Endothelial cell of umbilical vein (primary cell): Measurements from ENCODE around the gene NEU2. TPM values are rescaled to one million over a fixed set of nuclear protein-coding genes. Genes with fewer than 3 reads are reported as not detected.

Experiments
- BruUV-seq: library from RNA; stranded (reverse); fragments of 400-500 nt; replicated peaks from 2 replicates; lab custom pipeline; 2021; lab: Mats Ljungman, UMichigan
- CTCF ChIA-PET: fragments of 300-600, 350-600 bp; sonication (Branson Sonifier 250); formaldehyde crosslinking; loops from one replicate; lab custom pipeline; 2021; ENCODE audit warnings: antibody characterized with exemption, inconsistent platforms; lab: Charles Lee
- POLR2A ChIA-PET: fragments of 300-600, 350-600 bp; sonication (Branson Sonifier 250); formaldehyde crosslinking; loops from one replicate; lab custom pipeline; 2021; ENCODE audit warnings: antibody characterized with exemption, inconsistent platforms; lab: Charles Lee
- DNase-seq: peaks from one replicate; pipeline ENCODE4 v3.0.0-alpha.2; 2011; ENCODE audit warnings: low read depth, low spot score
- FAIRE-seq: peaks from 2 replicates; lab custom pipeline; 2011; peaks lifted over from hg19 to GRCh38; lab: Jason Lieb, UNC
- H2AFZ ChIP-seq: 2 replicates; pipeline ENCODE4 v1.6.0; 2012; ENCODE audit warnings: low read depth, low read length, control low read depth, inconsistent platforms
- H3K27ac ChIP-seq: 2 replicates; pipeline ENCODE4 v1.5.1; 2011; ENCODE audit warnings: low read depth, mild to moderate bottlenecking, control low read depth, low read length, moderate library complexity; ENCODE audit not compliant: insufficient read depth
- H3K27me3 ChIP-seq, 2 experiments: 2 replicates each; pipeline versions ENCODE4 v1.6.0 to v1.6.1; 2011; ENCODE audit warnings: low read length in 2 of 2, mixed read lengths in 1 of 2; ENCODE audit not compliant: control insufficient read depth in 2 of 2, insufficient read depth in 2 of 2
- H3K36me3 ChIP-seq, 2 experiments: 2 replicates in 1 of 2; 3 replicates in 1 of 2; pipeline ENCODE4 v1.5.1; 2011; ENCODE audit warnings: low read length in 2 of 2, mild to moderate bottlenecking in 1 of 2, moderate library complexity in 1 of 2; ENCODE audit not compliant: control insufficient read depth in 2 of 2, insufficient read depth in 2 of 2; ENCODE audit errors: extremely low read depth in 1 of 2
- H3K4me1 ChIP-seq: 3 replicates; pipeline ENCODE4 v1.5.1; 2011; ENCODE audit warnings: mild to moderate bottlenecking, low read length; ENCODE audit not compliant: control insufficient read depth, insufficient read depth; ENCODE audit errors: extremely low read depth
- H3K4me2 ChIP-seq: 2 replicates; pipeline ENCODE4 v1.6.1; 2011; ENCODE audit warnings: low read length, control low read depth, mixed read lengths; ENCODE audit not compliant: insufficient read depth
- H3K4me3 ChIP-seq, 3 experiments: fragments of 200-600 bp in 1 of 3; sonication (generic), shearing (Covaris generic) in 1 of 3; replicated peaks in 1 of 3; 2 replicates each; pipeline ENCODE4 v1.5.1; 2011 to 2016; ENCODE audit warnings: control low read depth in 3 of 3, low read length in 3 of 3, mild to moderate bottlenecking in 2 of 3, inconsistent platforms in 1 of 3, low read depth in 1 of 3, moderate library complexity in 1 of 3; ENCODE audit not compliant: insufficient read depth in 1 of 3
- H3K79me2 ChIP-seq: 2 replicates; pipeline ENCODE4 v1.6.0; 2012; ENCODE audit warnings: low read length, inconsistent platforms; ENCODE audit not compliant: control insufficient read depth, insufficient read depth
- H3K9ac ChIP-seq: replicated peaks from 2 replicates; pipeline ENCODE3; 2011; ENCODE audit warnings: low read length, control low read depth; ENCODE audit not compliant: insufficient read depth; ENCODE audit errors: extremely low read depth
- H3K9me1 ChIP-seq: replicated peaks from 3 replicates; pipeline ENCODE4 v1.6.0; 2011; ENCODE audit warnings: mild to moderate bottlenecking, low read length; ENCODE audit not compliant: control insufficient read depth, insufficient read depth; ENCODE audit errors: extremely low read depth
- H3K9me3 ChIP-seq: replicated peaks from 2 replicates; pipeline ENCODE4 v1.5.1; 2012; ENCODE audit warnings: low read length, inconsistent platforms; ENCODE audit not compliant: control insufficient read depth, insufficient read depth
- H4K20me1 ChIP-seq: replicated peaks from 2 replicates; pipeline ENCODE3; 2011; ENCODE audit warnings: mild to moderate bottlenecking, low read length; ENCODE audit not compliant: control insufficient read depth, insufficient read depth; ENCODE audit errors: extremely low read depth
- EZH2 ChIP-seq: IDR thresholded peaks from 2 replicates; pipeline ENCODE4 v1.6.1; 2012; ENCODE audit warnings: borderline replicate concordance, low read depth, mild to moderate bottlenecking, moderate library complexity, low read length, inconsistent platforms; ENCODE audit not compliant: severe bottlenecking
- FOS ChIP-seq: IDR thresholded peaks from 2 replicates; pipeline ENCODE4 v1.6.1; 2011; ENCODE audit warnings: mild to moderate bottlenecking, low read length, moderate library complexity, borderline replicate concordance; ENCODE audit not compliant: insufficient read depth
- JUN ChIP-seq: IDR thresholded peaks from 2 replicates; pipeline ENCODE4 v1.6.1; 2011; ENCODE audit warnings: borderline replicate concordance, low read depth; ENCODE audit not compliant: insufficient read length, insufficient read depth
- MYC ChIP-seq: IDR thresholded peaks from one replicate; pipeline ENCODE4 v1.6.1; 2011; ENCODE audit warnings: mild to moderate bottlenecking, low read depth, low read length
- POLR2A ChIP-seq: IDR thresholded peaks from 2 replicates; pipeline ENCODE4 v1.6.1; 2012; ENCODE audit warnings: low read depth, mild to moderate bottlenecking, control low read depth, low read length
- POLR2AphosphoS5 ChIP-seq: IDR thresholded peaks from 2 replicates; pipeline ENCODE4 v1.6.1; 2012; ENCODE audit warnings: low read depth, mild to moderate bottlenecking, control low read depth, low read length, moderate library complexity; ENCODE audit not compliant: insufficient read depth
- dilution Hi-C: fragments of 300-500 bp; cut with MboI; formaldehyde crosslinking; loops from one replicate; pipeline ENCODE4 v1.15.0; 2019; ENCODE audit warnings: low sequenced_read_pairs; ENCODE audit not compliant: extremely low pct_ligation_motif_present
- intact Hi-C: fragments of 100-400 bp; cut with micrococcal nuclease; formaldehyde crosslinking; loops from one replicate; pipeline ENCODE4 v1.10.0; 2022
- polyA plus RNA-seq, 4 experiments: library from polyadenylated mRNA; depleted of rRNA in 3 of 4; stranded (reverse) in 3 of 4; unstranded in 1 of 4; fragments of >200 nt; gene quantifications; 2 replicates each; pipeline versions ENCODE4 v1.2.1 to v1.2.3, GENCODE V29; 2011 to 2012; ENCODE audit warnings: missing spikeins in 1 of 4
- total RNA-seq: library from RNA; stranded (reverse); gene quantifications from 2 replicates; pipeline ENCODE4 v1.2.3, GENCODE V29; 2021
- TF ChIP-seq, protein P1 (sequence below), 2 donors: IDR thresholded peaks; 1 replicate in 1 of 2; 2 replicates in 1 of 2; pipeline ENCODE4 v1.5.1; 2011; ENCODE audit warnings: low read length in 2 of 2, mild to moderate bottlenecking in 2 of 2, moderate library complexity in 2 of 2, control low read depth in 1 of 2, inconsistent platforms in 1 of 2, low read depth in 1 of 2; ENCODE audit not compliant: insufficient read depth in 1 of 2; ENCODE audit errors: extremely low read depth in 1 of 2
- TF ChIP-seq, protein P2 (sequence below): IDR thresholded peaks from 2 replicates; pipeline ENCODE4 v1.6.1; 2011; ENCODE audit not compliant: insufficient read depth, insufficient read length

Gene NEU2
- total and polyA plus RNA-seq, 2 donors (not counting 3 experiments of a cell fraction or from before 2014, with no cell fraction given): not detected

DNA sequence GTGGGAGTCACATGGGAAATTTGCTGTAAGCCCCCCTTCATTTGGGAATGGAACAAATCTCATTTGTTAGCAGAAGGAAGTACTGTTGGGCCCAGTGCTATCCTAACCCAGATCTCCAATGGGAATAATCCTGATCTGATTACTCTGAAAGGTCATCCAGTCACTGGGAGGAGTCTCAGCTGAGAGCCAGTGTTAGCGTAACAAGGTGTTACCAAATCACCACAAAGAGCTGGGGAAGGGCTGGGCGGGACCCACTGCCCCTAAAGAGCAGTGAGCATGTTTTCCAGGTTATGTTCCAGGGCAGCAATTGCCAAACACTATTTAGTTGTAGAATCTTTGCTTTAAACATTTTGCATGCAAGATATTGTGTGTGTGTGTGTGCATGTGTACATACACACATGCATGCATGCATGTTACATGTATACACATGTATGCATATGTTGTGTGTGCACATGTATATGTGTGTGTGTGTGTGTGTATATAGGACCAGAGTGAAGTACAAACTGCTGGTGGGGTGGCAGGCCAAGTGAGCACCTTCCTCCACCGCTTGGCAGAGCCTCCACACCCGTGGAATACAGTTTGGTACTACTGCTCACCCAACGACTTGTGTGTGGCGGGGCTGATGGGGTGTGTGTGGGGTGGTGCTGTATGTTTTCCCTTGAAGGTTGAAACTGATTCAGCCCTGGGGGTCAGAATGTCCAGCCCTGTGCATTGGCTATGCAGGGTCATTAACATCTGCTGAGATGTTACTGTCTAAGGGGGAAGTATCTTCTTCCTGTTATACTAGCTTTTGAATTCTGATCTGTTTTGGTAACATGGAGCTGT lies 42.9 kb downstream of the NEU2 start:
- Histone ChIP-seq H3K27ac (no peak overlapping the region), H3K9ac (no peak overlapping the region), H3K9me3 (no peaks in the 10 kb centered on the region), H3K4me3 (no peak overlapping the region), H2AFZ (no peak overlapping the region), H3K27me3 (no peaks in the 10 kb centered on the region), H3K9me1 (no peaks in the 10 kb centered on the region), H3K4me1 (peaks cover 18% of the 10 kb centered on the region), H3K4me2 (no peak overlapping the region), H3K79me2 (peaks cover 8% of the 10 kb centered on the region), H4K20me1 (no peaks in the 10 kb centered on the region), H3K36me3 (peaks cover 0 to 9% of the 10 kb centered on the region in 2 experiments)
- ChIA-PET POLR2A (interaction anchor here (0.6 to 1.8 kb wide), 2 partner anchors 15 to 210 kb away, joined by 6 to 8 read pairs; partner anchors contain the start of gene INPP5D), CTCF (interaction anchor here (0.9 to 1.3 kb wide), 5 partner anchors 9 to 22 kb away, joined by 3 to 9 read pairs (median 5); partner anchors contain the start of gene INPP5D)
- FAIRE-seq (no peak), DNase-seq (no peak)
- dilution Hi-C loops (no loop called here), intact Hi-C loops (no loop called here)
- BruUV-seq: no TSS peak
- no peak for TF ChIP-seq JUN
- TF ChIP-seq, protein P1, sequence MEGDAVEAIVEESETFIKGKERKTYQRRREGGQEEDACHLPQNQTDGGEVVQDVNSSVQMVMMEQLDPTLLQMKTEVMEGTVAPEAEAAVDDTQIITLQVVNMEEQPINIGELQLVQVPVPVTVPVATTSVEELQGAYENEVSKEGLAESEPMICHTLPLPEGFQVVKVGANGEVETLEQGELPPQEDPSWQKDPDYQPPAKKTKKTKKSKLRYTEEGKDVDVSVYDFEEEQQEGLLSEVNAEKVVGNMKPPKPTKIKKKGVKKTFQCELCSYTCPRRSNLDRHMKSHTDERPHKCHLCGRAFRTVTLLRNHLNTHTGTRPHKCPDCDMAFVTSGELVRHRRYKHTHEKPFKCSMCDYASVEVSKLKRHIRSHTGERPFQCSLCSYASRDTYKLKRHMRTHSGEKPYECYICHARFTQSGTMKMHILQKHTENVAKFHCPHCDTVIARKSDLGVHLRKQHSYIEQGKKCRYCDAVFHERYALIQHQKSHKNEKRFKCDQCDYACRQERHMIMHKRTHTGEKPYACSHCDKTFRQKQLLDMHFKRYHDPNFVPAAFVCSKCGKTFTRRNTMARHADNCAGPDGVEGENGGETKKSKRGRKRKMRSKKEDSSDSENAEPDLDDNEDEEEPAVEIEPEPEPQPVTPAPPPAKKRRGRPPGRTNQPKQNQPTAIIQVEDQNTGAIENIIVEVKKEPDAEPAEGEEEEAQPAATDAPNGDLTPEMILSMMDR (IDR thresholded peaks at IDR 0.05; ENCODE audit: extremely low read depth in 1 of 2, insufficient read depth in 1 of 2, low read depth in 1 of 2, low read length in 2 of 2): no peak
- no peak for TF ChIP-seq MYC
- no peak for TF ChIP-seq EZH2
- TF ChIP-seq, protein P2, sequence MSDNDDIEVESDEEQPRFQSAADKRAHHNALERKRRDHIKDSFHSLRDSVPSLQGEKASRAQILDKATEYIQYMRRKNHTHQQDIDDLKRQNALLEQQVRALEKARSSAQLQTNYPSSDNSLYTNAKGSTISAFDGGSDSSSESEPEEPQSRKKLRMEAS: no peak
- no peak for TF ChIP-seq POLR2AphosphoS5
- TF ChIP-seq POLR2A: no peak
- TF ChIP-seq FOS: no peak
